NCI-H510A treated with DMSO at 0.1 percent for 48 hours (cell line): ENCODE results near the gene SGMS1.
"Not testable (repeated sequence)": the region's sequence is repeated elsewhere in the genome, so short reads cannot be mapped to it uniquely, and the experiment has no call there.

Experiments used
- DNase-seq: peaks from one replicate; lab custom pipeline; 2025; lab: John Stamatoyannopoulos, UW

The SGMS1 gene

DNA sequence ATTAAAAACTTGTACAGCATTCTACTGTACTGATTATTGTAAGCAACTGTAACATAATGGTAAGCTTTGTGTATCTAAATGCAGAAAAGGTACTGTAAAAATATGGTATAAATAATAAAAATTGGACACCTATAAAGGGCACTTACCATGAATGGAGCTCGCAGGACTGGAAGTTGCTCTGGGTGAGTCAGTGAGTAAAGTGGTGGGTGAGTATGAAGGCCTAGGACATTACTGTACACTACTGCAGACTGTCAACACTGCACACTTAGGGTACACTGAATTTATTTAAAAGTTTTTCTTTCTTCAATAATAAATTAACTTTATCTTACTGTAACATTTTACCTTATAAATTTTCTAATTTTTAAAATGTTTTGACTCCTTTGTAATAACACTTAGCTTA lies 253.8 kb downstream of the SGMS1 start:
- no peak for DNase-seq

DNA sequence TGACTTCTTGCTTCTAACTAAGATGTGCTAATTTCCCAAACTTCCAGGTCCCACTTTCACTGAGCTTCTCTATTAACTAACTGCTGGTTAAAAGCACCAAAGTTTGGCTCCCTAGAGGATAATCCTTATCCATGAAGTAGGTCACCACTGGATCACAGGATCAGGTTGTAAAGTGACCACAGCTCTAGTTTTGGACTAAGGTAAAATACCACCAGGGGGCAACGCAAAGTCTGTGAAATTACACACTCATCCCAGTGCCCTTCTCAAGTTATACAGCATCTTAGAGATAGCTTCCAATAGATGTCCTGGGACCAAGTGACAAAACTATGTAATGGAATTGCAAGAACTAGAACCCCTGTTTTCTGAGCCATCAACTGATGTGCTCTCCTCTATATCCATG lies 256.0 kb downstream of the SGMS1 start:
- DNase-seq = no peak

DNA sequence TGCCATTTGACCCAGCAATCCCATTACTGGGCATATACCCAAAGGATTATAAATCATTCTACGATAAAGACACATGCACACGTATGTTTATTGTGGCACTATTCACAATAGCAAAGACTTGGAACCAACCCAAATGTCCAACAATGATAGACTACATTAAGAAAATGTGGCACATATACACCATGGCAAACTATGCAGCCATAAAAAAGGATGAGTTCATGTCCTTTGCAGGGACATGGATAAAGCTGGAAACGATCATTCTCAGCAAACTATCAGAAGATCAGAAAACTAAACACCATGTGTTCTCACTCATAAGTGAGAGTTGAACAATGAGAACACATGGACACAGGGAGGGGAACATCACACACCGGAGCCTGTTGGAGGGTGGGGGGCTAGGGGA lies 257.3 kb downstream of the SGMS1 start:
- DNase-seq = not testable (repeated sequence)

DNA sequence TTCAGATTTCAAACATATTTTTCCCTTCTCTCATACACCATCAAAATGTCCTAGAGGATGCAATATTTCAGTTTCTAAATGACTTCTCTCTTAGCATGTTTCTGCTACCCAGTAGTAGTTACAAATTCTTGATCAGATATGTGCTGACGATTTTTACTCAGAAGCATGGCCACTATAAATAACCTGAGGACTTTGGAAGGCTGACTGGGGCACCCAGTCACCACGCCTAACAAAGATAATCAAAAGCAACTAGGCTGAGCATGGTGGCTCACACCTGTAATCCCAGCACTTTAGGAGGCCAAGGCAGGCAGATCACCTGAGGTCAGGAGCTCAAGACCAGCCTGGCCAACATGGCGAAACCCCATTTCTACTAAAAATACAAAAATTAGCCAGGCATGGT lies 259.0 kb downstream of the SGMS1 start:
- DNase-seq = not testable (repeated sequence)

DNA sequence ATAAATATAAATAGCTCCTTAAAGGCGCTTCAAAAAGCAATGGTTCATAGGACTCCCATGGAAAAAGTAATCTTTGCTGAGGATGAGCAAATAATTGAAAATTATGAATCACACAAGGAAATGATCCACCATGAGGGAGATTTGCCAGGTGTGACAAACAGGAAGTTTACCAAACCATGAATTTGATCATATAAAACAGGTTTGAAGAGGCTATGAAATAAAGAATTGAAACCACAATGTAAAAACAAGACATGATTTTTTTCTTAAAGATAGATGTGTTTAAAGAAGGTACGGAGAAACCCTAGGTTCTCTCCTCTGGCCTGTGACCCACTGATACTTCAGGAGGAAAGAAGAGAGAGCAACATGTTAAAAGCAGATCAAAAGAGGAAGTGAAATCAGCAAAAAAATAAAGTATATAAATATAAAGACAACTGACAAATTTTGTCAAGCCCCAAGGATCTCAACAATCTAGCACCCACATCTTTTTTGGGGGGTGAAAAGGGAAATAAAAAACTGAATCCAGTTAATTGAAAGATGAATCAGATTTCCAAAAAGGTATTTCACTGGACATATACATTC lies 261.1 kb downstream of the SGMS1 start:
- DNase-seq = no peak

DNA sequence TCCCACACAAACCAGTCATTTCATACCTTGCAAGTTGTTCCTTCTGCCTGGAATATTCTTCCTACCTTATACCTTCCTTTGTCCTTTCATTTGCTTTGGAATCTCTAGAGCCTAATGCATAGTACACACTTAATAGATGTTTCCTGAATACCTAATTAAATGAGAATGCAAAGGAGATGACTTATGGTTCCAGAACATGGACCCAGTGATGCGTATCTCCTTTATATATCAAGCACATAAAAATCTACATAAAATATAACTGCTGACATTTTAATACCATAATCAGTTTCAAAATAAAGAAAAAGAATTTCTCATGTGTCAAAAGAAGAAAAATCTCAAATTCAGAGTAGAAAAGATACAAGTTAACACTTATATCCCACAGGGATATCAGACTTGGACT lies 261.8 kb downstream of the SGMS1 start:
- DNase-seq = no peak

DNA sequence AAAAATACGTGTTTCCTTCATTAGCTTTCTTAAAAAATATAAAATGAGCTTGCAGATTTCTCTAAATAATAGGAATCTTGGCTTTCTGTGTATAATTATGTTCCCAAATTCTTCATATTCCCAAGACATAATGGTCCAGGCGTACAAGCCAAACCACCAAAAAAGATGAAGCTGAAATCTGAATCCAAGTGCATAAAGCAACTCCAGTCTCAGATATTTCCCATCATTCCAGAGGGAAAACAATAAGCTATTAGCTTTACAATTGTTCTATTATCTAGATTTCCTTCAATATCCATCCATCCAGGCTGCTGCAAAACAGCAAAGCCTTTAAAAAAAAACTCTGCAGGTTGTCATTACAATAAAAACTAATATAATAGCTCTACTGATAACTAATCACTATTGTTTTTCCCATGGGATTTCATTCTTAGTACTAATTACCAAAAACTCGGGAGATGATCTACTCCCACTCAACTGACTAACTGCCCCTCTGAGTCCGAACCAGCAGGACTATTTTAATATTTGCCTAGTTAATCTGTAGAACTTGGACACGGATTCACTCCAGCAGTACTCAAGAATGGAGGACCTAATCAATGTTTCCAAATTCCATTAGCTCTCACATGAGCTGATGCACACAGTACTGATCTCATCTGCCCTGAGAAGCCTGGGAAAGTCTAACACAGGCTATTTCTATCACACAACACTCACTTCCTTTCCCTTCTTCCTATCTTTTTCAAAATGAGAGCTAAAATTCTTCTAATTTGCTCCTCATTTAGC lies 263.5 kb downstream of the SGMS1 start:
- no peak for DNase-seq

DNA sequence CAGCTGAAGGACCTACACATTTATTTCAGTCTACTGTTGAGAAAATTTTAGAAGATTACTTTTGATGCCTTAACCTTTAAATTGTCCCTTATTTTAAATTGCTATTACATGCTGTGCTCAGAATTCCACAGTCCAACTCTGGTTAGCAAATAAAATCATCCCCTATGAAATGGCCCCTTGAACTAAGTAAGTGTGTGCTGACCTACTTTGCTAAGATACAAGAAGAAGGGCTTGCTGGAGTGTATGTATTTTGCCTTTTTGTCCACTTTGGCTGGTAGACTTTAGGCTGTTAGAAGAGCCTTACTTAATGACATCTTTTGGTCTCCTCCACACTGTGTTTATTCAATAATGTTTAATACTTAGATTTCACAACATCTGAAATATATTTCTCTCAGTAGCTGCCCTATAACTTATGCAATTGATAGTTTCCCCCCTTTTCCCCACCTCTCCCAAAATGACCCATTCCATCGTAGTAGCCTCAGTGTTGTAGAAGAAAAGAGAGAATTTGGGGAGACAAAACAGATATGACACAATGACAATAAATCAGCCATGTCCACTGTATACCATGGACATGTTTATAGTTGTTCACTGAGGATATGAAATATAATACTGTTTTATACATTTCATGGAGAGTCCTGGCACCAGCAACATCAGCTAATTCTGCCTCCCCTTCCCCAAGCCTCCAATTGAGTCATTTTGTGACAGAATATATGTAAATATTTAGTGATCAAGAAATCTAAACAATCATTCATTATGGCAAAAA lies 264.6 kb downstream of the SGMS1 start:
- DNase-seq = no peak

DNA sequence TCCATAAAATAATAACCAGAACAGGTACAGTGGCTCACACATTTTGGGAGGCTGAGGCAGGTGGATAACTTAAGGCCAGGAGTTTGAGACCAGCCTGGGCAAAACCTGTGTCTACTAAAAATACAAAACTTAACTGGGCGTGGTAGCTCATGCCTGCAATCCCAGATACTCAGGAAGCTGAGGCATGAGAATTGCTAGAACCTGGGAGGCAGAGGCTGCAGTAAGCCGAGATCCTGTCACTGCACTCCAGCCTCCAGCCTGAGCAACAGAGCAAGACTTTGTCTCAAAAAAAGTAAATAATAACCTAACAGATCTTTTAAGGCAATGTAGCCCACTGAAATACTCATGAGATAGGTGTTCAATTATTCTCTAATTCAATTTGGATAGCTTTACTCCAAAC lies 265.3 kb downstream of the SGMS1 start:
- no peak for DNase-seq

DNA sequence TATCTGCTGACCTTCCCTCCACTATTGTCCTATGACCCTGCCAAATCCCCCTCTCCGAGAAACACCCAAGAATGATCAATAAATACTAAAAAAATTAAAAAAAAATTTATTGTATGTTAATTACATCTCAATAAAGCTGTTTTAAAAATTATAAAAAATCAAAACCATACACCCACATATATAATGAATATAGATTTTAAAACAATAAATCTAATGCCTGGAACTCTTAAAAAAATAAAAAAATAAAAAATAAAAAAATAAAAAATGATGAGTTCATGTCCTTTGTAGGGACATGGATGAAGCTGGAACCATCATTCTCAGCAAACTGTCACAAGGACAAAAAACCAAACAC lies 267.3 kb downstream of the SGMS1 start:
- DNase-seq = not testable (repeated sequence)

DNA sequence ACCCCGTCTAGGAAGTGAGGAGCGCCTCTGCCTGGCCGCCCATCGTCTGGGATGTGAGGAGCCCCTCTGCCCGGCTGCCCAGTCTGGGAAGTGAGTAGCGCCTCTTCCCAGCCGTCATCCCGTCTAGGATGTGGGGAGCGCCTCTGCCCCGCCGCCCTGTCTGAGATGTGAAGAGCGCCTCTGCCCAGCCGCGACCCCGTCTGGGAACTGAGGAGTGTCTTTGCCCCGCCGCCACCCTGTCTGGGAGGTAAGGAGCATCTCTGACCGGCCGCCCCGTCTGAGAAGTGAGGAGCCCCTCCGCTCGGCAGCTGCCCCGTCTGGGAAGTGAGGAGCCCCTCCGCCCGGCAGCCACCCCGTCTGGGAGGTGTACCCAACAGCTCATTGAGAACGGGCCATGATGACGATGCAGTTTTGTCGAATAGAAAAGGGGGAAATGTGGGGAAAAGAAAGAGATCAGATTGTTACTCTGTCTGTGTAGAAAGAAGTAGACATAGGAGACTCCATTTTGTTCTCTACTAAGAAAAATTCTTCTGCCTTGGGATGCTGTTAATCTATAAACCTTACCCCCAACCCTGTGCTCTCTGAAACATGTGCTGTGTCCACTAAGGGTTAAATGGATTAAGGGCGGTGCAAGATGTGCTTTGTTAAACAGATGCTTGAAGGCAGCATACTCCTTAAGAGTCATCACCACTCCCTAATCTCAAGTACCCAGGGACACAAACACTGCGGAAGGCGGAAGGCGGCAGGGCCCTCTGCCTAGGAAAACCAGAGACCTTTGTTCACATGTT lies 267.9 kb downstream of the SGMS1 start:
- not testable (repeated sequence) for DNase-seq

DNA sequence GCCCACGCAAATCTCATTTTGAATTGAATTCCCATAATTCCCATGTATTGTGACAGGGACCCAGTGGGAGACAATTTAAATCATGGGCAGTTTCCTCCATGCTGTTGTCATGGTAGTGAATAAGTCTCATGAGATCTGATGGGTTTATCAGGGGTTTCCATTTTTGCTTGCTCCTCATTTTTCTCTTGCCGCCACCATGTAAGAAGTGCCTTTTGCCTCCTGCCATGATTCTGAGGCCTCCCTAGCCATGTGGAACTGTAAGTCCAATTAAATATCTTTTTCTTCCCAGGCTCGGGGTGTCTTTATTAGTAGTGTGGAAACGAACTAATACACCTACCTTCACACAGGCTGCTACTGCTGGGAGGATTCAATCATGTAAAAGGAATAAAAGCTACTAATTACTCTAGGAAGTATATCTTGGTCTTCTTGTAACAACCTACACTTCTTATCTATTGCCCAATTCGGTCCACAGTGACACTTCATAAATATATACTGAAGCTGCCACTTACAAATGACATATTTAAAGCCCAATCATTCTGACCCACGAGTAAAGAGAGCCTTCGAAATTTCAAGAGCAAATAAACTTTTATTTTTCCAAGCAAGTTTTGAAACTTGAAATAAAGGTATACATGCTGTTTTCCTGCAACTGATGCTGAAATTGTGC lies 272.1 kb downstream of the SGMS1 start:
- DNase-seq = no peak

DNA sequence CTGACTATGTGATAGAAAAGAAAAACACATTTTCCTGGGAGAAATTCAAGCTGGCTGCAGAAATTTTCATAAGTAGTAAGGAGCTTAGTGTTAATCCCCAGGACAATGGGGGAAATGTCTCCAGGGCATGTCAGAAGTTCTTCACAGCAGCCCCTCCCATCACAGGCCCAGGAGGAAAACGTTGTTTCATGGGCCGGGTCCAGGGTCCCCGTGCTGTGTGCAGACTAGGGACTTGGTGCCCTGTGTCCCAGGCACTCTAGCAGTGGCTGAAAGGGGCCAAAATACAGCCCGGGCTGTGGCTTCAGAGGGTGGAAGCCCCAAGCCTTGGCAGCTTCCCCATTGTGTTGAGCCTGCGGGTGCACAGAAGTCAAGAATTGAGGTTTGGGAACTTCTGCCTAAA lies 273.4 kb downstream of the SGMS1 start:
- DNase-seq = no peak

DNA sequence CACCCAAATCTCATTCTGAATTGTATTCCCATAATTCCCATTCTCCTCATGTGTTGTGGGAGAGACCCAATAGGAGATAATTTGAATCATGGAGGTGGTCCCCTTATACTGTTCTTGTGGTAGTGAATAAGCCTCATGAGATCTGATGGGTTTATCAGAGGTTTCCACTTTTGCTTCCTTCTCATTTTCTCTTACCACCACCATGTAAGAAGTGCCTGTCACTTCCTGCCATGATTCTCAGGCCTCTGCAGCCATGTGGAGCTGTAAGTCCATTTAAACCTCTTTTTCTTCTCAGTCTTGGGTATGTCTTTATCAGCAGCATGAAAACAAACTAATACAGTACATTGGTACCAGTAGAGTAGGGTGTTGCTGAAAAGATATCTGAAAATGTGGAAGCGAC lies 274.2 kb downstream of the SGMS1 start:
- DNase-seq = no peak

DNA sequence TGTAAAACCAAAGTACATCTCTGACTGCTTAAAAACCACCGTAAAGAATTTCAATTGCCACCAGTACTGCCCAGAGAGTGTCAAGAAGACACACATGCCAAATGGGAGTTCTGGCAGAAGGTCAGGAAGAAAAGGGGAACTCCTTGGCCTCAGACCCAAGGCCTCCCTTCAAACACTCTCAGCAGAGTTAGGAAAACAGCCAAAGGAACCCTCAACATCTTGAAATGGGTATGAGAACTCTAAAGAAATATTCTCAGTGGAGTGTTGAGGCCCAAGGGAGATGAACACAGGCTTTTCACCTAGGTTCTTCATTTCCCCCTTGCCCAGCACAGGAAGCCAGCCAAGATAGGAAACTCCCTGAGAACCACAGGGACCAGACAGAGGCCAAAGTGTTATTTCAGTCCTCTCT lies 276.4 kb downstream of the SGMS1 start:
- no peak for DNase-seq

DNA sequence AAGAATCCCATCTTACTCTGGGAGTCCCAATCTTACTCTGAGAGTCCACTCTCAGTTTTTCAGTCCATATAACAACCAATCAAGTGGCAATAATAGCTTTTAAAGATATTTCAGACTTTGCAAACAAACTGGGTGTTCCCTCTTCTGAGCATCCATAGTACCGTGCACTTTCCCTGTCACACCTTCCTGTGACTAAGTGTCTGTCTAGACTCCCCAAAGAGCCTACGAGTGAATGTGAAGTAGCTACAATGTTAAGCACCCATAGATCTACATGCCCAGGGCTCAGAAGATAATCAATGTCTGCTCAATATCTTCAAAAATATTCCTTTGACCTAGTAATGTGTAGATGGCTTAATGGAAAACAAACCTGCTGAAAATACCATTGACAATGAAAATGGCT lies 276.8 kb downstream of the SGMS1 start:
- DNase-seq = no peak

DNA sequence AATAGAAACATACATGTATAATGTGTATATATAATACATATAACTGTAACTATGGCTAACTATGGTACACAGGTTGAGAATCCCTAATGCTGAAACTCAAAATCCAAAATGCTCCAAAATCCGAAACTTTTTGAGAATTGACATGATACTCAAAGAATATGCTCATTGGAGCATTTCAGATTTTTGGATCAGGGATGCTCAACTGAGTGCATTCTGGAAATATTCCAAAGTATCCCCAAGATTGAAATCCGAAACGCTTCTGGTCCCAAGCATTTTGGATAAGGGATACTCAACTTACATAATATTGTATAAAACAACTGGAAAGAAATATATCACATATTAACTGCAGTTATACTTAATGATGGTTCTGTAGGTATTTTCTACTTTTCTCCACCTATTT lies 278.2 kb downstream of the SGMS1 start:
- no peak for DNase-seq

DNA sequence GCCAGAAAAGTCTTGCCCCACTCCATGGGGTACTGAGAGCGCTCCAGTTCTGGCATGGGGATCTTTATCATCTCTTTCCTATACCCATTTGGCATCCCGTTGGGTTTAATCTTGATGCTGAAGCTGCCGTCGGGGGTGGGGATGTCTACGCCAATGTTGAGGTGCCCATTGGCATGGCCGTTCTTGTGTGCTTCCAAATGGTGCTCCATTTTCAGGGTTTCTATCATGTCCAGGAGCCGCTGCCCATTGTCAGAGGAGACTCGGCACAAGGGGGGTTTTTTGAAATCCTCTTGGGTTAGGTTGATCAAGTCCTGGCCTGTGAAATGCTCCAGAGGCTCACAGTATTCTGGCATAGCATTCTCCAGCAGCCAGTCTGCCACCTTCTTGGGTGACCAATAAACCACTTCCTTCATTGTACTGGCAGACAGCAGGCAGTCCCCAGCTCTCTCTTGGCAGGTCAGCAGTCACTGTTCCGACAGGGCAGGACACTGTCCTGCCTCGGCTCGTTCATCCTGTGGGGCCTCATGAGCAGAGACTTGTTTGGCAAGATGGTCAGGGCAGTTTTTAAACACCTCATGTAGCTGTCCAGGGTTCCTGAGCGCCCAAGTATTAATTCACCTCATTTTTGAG lies 279.9 kb downstream of the SGMS1 start:
- no peak for DNase-seq

DNA sequence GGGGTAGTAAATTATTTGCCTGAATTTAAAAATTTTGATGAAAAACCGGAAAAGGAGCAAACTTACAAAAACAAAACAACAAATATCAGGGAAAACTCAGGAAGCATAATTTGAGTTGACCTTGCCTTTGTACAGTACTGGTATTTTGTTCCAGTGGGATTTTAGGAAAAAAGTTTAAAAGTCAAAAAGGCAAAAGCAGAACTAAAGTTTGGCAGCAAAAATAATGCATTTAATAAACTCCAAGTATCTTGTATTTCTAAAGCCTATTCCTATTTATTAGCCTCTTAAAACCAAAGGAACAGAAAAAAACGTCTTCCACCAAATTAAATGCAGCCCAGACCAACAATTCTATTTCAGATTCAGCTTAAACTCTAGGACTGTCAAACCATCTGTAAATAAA lies 281.8 kb downstream of the SGMS1 start:
- no peak for DNase-seq

DNA sequence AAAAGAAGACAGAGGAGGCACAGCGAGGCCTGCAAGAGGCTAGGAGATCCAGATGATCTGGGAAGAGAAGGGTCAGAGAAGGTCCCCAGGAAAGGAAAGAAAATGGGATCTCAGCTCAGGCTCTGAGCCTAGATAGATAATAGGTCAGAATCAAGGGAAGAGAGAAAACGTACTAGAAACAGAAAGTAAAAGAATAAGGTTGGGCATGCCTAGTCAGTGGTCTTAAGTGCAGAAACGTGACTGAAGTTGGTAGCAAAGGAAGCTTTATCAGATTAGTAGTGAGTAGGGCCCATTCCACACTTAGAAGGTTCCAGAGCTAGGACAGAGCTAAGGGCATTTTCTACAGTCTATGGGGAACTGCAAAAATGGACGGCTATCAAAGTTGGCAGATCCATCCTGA lies 287.6 kb downstream of the SGMS1 start:
- no peak for DNase-seq

DNA sequence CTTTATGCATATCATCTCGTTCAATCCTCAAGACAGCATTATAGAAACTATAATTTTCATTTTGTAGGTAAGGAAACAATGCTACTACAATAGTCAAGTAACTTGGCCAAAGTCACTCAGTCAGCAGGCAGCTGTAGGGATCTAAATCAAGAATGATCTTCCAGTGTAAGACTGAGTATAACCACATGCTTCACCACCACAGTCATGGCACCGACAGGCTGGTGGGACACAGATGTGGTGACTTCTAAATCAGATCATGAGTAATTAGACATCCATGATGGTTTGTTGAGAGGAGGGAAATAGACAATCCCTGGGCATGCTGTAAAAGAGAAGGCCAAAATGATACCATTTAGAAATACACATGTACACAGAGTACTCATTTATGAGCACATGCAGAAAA lies 288.4 kb downstream of the SGMS1 start:
- DNase-seq = no peak

DNA sequence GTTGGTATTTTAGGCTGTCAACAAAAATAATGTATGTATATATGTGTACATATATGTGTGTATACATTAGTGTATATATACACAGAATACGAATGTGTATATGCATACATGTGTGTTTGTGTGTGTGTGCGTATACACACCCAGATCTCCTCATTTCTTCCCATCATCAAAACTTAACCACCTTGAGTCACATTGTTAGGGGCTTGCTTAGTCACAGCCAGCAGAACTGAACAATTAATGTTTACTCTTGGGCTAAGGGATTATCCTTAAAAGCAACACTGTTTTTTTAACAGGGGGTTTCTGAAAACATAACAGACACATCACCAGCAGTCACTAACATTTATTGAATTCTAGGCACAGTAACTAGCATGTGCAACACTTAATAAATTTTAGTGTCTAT lies 289.5 kb downstream of the SGMS1 start:
- no peak for DNase-seq
